ENCODE results near the gene C11orf86.

GRCh38 chr11:67024966-67025365, 49.9 kb downstream of the C11orf86 start:
- TF ChIP-seq CTCF (IDR thresholded peaks at IDR 0.05) (no peak), POLR2A (IDR thresholded peaks at IDR 0.05) (no peak), POLR2AphosphoS5 (IDR thresholded peaks at IDR 0.05) (no peak)

Data from upper lobe of left lung (tissue), 4 donors.